Gastroesophageal sphincter (tissue), 3 donors: ENCODE data around the gene CNKSR1.

Experiments
- POLR2AphosphoS5 ChIP-seq: sonication (generic); formaldehyde crosslinking; IDR thresholded peaks from one replicate; pipeline ENCODE4 v1.6.1; 2017; ENCODE audit warnings: antibody characterized with exemption
- TF ChIP-seq, protein P1 (sequence below), 4 experiments: fragments of 200-600 bp in 2 of 4; fragments of 450-650 bp in 2 of 4; sonication (generic) in 1 of 4; IDR thresholded peaks; one replicate each; pipeline ENCODE4 v1.5.1; 2017 to 2019; ENCODE audit warnings: antibody characterized with exemption in 4 of 4, mild to moderate bottlenecking in 2 of 4, moderate library complexity in 2 of 4

DNA sequence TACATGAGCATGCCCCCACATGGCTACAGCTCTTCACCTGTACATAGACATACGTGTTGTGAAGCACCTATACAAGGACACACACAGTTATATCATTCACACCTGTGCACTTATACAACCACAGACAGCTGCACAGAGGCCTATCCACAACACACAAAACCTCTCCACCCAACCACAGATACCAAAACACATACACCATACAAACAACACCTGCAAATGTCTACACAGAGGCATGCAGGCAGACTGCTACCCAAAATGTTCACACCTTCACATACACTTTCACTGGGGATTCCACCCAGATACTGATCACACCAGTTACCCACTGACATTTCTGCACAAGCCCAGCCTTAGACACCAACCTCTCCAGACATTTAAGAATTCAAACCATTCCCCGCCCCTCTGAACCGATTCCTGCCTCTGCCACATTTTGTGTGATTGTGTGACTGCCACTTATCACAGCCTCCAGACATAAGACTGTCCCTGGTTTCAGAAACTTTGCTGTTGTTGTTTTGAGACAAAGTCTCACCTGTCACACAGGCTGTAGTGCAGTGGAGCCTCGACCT lies 10.5 kb upstream of the CNKSR1 start:
- TF ChIP-seq POLR2AphosphoS5: no peak
- TF ChIP-seq, protein P1, sequence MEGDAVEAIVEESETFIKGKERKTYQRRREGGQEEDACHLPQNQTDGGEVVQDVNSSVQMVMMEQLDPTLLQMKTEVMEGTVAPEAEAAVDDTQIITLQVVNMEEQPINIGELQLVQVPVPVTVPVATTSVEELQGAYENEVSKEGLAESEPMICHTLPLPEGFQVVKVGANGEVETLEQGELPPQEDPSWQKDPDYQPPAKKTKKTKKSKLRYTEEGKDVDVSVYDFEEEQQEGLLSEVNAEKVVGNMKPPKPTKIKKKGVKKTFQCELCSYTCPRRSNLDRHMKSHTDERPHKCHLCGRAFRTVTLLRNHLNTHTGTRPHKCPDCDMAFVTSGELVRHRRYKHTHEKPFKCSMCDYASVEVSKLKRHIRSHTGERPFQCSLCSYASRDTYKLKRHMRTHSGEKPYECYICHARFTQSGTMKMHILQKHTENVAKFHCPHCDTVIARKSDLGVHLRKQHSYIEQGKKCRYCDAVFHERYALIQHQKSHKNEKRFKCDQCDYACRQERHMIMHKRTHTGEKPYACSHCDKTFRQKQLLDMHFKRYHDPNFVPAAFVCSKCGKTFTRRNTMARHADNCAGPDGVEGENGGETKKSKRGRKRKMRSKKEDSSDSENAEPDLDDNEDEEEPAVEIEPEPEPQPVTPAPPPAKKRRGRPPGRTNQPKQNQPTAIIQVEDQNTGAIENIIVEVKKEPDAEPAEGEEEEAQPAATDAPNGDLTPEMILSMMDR (IDR thresholded peaks at IDR 0.05): no peak
